ENCODE measurements around the gene SMIM3.

DNA sequence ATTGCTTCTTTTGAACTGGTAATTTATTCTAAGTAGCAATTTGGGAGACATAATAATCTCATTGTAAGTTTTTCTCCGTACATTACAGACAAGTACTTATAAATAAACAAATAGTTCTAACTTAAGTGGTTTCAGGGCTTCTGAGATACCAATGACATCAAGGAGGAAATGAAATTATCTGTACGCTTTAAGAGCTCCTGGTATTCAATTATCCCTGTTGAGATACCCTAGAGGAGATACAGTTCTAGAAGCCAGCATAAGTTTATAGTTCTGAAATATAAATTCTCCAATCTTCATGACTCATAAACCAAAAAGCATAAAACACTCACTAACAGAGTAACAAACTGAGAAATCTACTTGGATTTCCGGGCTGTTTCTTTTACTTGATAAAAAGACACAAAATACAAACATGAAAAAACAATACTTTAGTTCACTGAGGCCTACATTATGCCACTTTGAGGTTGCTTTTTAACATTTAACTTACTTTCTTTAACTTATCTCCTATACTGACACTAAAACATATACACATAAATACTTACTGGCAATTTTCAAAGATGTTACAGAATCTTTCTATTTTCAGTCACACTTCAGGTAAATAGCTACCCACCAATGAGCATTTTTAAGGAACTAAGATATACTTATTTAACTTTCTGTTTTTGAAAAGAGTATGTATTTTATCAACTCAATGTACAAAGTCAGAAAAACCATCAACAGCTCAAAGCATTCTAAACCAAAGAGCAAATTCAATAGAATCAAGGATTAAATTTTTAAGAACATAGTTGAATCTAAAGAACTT is 27.3 kb upstream of the SMIM3 start:
- TF ChIP-seq, protein P1, sequence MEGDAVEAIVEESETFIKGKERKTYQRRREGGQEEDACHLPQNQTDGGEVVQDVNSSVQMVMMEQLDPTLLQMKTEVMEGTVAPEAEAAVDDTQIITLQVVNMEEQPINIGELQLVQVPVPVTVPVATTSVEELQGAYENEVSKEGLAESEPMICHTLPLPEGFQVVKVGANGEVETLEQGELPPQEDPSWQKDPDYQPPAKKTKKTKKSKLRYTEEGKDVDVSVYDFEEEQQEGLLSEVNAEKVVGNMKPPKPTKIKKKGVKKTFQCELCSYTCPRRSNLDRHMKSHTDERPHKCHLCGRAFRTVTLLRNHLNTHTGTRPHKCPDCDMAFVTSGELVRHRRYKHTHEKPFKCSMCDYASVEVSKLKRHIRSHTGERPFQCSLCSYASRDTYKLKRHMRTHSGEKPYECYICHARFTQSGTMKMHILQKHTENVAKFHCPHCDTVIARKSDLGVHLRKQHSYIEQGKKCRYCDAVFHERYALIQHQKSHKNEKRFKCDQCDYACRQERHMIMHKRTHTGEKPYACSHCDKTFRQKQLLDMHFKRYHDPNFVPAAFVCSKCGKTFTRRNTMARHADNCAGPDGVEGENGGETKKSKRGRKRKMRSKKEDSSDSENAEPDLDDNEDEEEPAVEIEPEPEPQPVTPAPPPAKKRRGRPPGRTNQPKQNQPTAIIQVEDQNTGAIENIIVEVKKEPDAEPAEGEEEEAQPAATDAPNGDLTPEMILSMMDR (conservative IDR thresholded peaks at IDR 0.05 in 1 of 2, IDR thresholded peaks at IDR 0.05 in 1 of 2; ENCODE audit: low read depth in 1 of 2, low read length in 2 of 2): no peak
- TF ChIP-seq EZH2 (IDR thresholded peaks at IDR 0.05; ENCODE audit: low read length, missing control alignments): no peak

Data from fibroblast of lung (primary cell).